Activated naive CD4-positive, alpha-beta T cell (primary cell): ENCODE data around the gene SMYD3.
"Not testable (repeated sequence)": the region's sequence is repeated elsewhere in the genome, so short reads cannot be mapped to it uniquely, and the experiment has no call there.

Experiments
- DNase-seq, 4 experiments: peaks; one replicate each; lab custom pipeline; 2025; lab: John Stamatoyannopoulos, UW

The SMYD3 gene

GRCh38 chr1:245803666-245804037 is 703.4 kb downstream of the SMYD3 start:
- no peak for DNase-seq

DNA sequence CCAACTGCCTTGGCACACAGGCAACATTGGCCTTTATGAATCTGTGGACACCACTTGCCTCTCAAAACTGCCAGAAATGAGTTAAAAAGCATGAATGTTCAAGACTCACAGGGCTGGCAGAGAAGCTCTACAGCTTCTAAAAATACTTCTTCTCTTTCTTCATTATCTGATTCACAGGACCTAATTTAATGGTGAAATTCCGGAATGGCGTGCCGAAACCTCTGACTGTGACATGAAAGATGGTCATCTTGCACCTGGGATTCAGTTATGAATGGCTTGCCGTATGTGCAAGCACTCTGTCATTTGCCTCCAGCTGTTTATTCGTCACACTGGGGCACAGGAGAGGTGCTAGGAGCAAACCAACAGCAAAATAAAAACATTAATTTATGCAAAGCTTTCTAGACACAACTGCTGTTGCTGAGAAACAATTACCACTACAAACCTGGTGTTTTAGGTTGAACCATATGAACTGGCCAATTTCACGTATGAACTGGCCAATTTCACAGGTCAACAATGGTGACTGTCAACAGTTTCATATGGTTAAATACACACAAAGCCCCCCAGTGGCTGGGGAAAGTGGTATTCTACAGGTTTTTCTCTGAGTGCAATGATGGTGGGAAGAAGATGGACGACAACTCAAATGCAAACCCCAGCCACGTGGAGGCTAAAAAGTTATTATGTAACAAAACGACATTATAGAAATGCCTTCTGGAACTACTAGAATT is 704.0 kb downstream of the SMYD3 start:
- DNase-seq: no peak

DNA sequence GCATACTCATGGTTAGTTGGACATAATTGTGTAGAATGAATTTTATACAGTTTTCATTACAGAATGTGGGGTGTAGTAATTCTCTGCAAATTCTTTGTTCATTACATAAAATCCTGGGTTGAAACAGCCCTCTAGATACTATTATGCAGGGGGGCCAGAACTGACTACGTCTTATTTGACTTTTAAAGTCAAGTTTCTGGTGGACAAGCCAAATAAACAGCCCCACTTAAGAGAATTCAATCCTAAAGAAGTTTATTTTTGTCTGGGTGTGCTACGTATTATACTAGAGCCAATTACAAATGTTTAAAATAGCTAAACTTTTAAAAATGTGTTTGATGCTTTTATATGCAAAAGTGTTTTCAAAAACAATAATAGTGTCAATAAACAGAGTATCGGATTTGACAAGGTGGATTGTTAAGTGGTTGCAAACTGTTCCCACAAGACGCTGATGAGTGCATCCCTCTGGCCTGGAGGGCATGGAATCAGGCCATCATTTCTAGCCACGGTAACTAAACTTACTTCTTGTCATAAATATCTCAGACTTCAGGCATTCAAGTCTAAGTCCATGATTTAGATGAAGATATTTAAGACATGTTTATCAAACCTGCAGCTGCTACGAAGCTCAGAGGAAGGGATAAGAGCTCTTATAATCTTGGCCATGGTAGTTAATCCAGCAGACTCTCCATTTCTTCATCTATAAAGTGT is 706.0 kb downstream of the SMYD3 start:
- DNase-seq: no peak

DNA sequence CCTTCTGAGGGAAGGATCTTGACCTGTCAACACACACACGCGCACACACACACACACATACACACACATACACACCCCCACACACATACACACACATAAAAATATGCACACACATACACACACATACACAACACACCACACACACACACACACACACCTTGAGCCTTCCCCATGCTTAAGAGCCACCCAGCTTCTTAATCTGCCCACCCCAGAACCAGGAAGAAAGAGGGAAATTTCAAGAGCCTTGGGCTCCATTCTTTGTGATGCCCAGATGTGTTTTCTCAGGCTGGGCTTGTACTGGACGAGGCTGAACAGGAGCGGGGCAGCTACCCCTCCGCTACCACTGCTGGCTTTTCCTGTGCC is 708.7 kb downstream of the SMYD3 start:
- DNase-seq: no peak

DNA sequence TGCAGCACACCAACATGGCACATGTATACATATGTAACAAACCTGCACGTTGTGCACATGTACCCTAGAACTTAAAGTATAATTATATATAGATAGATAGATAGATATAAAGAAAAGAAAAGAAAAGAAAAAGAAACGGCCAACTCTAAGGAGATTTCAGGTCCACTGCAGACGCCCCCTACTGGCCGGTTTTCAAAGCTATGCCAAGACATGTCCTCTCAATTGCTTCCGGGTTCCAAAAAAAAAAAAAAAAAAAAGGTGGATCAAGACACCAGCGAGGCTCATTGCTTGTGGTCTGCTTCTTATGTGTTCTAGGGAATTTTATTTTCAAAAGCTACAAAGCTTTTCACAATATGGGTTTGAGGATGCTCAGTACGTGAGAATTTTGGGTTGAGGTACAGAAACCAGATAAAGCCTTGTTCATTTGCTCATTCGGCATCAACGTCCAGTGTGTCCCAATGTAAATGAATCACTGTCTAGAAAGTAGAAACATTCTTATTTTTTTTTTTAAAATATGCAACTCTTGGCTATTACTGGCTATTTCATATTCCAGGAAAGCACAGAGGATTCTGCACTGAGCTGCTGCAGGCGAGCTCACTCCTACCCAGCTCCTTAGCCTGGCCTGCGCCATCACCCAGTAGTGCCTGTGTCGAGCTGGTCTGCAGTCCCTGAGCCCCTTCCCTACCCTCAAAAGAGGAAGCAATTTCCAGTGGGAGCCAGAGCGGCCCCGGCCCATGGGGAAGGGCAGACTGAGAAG is 709.3 kb downstream of the SMYD3 start:
- DNase-seq: no peak

DNA sequence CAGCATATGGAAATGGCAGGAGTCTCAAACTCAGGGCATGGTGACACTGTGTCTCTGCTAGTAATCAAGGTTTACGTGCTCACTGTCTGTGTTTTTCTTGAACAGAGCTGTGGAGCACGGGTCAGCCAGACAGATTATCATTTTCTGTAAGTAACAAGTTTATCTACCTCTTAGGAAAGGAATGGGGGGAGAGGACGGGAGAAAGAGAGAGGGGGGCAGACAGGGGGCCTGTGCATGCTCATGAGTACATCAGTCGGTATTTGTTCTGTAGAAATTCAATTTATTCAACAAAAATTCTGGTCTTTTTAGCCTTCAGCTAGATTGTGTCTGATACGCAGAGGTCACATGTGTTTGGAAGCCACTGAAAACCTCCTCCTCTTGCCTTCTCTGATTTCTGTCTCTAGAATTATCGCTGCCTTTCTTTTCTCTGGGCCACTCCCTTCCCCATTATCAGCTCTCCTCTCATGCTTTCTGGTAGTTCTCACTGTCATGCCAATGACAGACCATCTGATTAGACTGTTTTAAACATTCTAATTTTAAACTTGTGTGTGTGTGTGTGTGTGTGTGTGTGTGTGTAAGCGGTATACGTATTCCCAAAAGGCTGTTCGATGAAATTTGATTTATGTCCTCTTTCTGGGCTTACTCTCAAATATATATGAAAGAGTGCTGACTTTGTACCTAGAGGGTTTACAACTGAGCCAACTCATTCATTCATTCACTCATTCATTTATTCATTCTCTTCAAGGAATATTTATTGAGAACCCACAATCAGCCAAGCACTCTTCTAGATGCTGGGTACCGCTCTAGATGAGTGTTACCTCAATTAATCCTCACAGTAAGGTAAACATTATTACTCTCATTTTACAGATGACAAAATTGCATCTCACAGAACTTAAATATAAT is 715.4 kb downstream of the SMYD3 start:
- DNase-seq: no peak

- no peak for DNase-seq
Measured at GRCh38 chr1:245790441-245790840, 716.6 kb downstream of the SMYD3 start.

DNA sequence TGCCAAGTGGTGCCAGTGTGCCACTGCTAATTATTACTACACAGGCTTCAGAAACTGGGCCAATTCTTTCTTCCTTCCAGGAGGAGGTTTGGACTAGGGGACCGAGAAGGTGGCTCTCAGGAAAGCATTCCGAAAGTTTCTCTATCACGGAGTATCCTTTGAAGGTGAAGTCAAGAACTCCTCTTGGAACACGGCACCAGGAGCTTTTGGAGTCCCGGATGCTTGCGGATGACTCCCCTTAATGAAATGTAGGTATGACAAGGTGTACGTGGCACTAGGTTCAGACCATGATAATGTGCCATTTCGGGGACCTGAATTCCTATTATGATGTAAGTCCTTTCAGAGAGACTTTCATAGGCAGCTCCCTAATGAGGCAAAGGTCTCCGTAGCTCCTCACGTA is 718.2 kb downstream of the SMYD3 start:
- no peak for DNase-seq

DNA sequence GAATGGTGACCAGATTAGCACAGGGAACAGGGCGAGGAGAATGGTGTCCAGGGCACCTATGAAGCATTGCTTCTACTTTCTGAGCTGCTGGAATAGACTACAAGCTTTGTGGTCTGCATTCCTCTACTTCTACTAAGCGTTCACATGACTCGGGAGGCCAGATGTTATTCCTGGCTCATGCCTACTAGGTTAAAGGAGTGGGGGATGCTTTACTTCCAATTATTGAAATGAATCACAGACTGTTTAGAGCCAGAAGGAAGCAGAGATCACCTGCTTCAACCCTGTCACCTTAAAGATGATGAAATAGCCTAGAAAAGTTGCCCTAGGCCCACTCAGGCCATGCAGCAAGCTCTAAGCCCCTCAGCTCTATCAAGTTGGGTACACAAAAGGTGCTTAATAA is 718.8 kb downstream of the SMYD3 start:
- no peak for DNase-seq

DNA sequence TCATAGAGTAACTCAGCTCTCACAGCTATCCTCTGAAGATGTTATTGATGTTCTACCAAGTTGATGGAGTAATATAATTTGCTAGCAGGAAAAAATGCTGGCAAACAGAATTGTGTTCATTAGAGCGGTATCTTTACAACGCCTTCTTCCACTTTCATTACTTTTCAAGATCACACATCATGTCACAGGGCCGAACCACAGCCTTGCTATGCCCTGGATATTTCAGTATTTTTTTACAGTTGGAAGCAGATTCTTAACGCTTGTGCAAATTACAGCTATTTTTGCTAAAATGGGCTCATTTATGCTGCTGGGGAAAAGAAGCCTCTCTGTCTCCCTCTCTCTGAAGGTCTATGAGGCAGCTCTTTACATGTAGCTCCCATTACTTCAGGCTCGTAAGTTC is 720.1 kb downstream of the SMYD3 start:
- no peak for DNase-seq

GRCh38 chr1:245779797-245780755 is 727.0 kb downstream of the SMYD3 start:
- no peak for DNase-seq

DNA sequence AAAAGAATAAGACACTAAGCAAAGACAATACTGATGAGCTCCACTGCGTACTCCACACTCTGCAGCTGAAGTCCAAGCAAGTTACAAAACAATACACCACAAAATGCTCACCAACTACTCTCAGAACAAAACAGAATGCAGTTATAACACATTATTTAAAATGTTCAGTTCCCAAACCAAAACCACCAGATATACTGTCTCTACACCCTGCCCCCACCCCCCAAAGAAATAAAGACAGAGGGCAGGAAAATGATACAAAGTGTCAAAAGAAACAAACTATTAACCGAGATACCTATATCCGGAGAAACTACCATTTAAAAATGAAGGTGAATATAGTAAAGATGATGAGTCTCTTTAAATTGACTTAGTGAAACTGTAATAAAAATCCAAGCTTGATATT is 729.3 kb downstream of the SMYD3 start:
- no peak for DNase-seq

DNA sequence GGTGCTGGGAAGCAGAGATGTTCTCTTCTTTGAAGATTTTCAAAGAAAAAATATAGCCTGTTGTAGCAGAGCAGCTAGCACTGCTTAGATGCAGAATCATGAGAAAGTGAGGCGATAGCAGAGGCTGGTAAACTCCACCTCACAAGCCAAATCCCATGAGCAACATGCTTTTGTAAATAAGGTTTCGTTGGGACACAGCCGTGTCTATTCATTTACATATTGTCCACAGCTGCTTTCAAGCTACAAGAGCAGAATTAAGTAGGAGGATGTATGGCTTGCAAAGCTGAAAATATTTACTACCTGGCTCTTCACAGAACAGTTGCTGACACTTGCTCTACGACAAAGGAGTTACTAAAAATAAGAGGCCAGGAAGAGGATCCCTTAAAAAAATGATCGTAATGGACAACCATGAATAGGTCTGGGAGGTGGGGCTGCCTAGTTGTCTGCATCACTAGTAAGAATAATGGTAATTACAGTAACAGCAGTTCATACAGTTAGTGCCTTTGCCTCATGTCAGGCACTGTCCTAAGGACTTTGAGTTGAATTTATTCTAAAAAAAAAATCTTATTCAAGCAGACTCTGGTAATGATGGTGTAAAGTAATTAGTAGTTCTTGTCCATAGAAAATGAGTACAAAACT is 730.3 kb downstream of the SMYD3 start:
- DNase-seq: no peak

DNA sequence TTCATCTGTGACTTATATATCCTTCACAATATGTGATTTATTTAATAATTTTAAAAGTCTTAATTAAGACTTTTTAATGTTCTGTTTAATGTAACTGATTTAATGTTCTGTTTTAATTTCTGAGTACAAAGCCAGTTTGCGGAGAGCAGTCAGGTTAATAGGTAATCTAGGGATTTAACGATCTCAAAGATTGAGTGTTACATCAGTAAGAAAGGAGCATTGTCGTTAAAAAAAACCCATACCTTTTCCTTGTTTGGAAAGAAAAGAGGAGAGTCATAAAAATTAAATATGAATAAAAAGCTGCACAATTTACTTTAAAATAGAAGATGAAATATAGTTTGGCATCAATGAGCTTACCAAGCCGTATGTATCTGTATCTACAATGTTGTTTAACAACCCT is 730.9 kb downstream of the SMYD3 start:
- no peak for DNase-seq

- not testable (repeated sequence) for DNase-seq
Measured at GRCh38 chr1:245774931-245775330, 732.1 kb downstream of the SMYD3 start.

- DNase-seq: no peak
Measured at GRCh38 chr1:245774196-245774595, 732.9 kb downstream of the SMYD3 start.

DNA sequence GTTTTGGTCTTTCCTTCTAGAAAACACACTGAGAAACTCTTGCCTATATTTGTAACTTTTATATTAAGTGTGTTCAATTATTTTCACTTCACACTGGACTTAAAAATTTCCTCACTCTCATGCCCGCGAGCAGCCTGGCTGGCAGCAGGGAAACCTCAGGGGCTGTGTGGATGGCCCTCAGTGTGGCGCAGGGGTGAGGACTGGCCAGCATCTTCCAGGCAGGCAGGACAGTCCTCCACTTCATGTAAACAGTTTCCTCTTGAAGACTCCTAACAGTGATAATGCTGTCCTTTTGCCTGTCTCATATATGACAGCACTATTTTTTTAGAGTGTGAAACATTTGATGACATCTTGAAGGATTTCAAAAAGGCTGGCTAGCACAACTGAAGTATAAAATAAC is 733.7 kb downstream of the SMYD3 start:
- no peak for DNase-seq

- DNase-seq: no peak
Measured at GRCh38 chr1:245772739-245773138, 734.3 kb downstream of the SMYD3 start.

- DNase-seq: no peak
Measured at GRCh38 chr1:245772325-245772724, 734.8 kb downstream of the SMYD3 start.

- no peak for DNase-seq
Measured at GRCh38 chr1:245771511-245772281, 735.4 kb downstream of the SMYD3 start.
